ENCODE measurements around the gene NPY4R2. TPM values are rescaled to one million over a fixed set of nuclear protein-coding genes. Genes with fewer than 3 reads are reported as not detected.
"Not testable (repeated sequence)": the region's sequence is repeated elsewhere in the genome, so short reads cannot be mapped to it uniquely, and the experiment has no call there.

Gene NPY4R2
- total RNA-seq, 1 donor, result not detected

GRCh38 chr10:47959677-47960076 lies 41.2 kb downstream of the NPY4R2 start:
- H3K4me3 ChIP-seq (ENCODE audit: low read length); H3K4me1 ChIP-seq (ENCODE audit: insufficient read depth, low read length); H3K9me3 ChIP-seq (ENCODE audit: low read depth, low read length); H3K27me3 ChIP-seq (ENCODE audit: insufficient read depth, low read length): not testable (repeated sequence)

DNA sequence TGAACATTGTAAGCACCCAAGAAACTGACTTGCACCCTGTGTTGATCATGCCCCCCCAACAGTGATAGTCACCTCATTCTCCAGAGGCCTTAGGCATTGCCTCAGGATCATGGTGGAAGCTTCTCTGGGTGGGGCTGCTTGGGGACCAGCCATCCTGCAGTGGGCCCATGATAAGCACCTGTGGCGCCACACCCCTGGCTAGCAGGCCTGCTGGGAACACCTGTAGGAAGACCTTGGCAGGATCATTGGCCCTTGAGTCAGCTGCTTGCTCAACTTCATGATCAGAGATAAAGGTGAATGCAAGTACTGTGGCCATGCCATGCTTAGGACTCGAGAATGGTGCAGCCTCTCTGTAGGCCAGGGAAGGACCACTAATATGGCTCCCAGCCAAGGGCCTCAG lies 42.2 kb downstream of the NPY4R2 start:
- H3K4me1 ChIP-seq (ENCODE audit: insufficient read depth, low read length), result not testable (repeated sequence)

DNA sequence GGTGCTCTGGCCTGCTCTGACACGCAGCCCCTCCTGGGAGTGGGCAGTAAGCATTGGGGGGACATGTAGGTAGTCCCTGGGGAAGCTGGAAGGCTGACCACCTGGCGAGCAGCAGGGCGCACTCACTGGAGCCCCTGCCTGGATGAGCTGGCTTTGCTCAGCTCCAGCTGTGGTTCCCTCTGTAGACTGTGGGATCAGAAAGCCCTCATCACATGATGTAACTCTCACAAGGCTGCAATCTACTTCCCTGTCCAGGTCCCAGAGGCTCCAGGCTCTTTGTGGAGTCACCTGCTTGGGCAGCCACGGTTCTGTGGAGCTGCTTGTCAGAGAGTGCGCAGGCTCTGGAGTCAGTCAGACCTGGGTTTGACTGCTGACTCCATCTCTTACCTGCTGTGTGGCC lies 44.3 kb downstream of the NPY4R2 start:
- not testable (repeated sequence) for H3K4me3 ChIP-seq (ENCODE audit: low read length); H3K27me3 ChIP-seq (ENCODE audit: insufficient read depth, low read length); H3K9me3 ChIP-seq (ENCODE audit: low read depth, low read length); H3K4me1 ChIP-seq (ENCODE audit: insufficient read depth, low read length)

More for the DNA sequence above, 42.2 kb downstream of the NPY4R2 start:
- H3K9me3 ChIP-seq (ENCODE audit: low read depth, low read length); H3K4me3 ChIP-seq (ENCODE audit: low read length); H3K27me3 ChIP-seq (ENCODE audit: insufficient read depth, low read length): not testable (repeated sequence)

DNA sequence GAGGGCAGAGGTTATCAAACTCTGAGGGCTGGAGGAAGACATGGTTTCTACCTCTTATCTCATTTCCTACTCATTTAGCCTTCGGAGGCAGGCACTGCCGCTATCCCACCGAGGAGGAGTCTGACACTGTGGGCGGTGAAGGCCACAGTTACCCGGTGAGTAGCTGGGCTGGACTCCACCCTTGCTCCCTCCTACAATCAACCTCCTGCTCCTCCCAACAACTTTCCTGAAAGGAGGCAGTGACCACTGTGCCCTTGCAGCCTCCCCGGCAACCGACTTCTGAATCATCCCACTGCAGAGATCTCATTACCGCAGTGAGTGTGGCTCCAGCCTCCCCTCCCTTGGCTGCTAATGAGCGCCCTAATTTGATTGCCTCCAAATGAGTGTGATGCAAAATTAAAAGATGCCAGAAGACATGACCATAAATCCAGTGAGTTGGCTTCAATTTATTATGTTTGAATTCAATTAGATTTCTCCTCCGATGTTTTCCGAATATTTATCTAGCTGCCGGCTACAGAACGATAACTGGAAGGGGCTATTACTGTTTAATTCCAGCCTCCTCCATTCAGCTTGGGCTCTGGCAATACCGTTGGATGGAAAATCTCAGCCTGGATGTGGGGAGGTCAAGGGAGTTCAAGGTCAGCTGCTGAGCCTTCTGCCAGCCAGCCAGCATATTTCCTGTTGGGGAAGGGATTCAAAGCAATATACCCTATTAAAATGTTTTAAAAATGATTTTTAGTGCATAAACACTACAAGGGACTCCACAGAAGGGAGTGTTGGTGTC lies 46.0 kb downstream of the NPY4R2 start:
- not testable (repeated sequence) for H3K4me3 ChIP-seq (ENCODE audit: low read length); H3K9me3 ChIP-seq (ENCODE audit: low read depth, low read length); H3K4me1 ChIP-seq (ENCODE audit: insufficient read depth, low read length)

DNA sequence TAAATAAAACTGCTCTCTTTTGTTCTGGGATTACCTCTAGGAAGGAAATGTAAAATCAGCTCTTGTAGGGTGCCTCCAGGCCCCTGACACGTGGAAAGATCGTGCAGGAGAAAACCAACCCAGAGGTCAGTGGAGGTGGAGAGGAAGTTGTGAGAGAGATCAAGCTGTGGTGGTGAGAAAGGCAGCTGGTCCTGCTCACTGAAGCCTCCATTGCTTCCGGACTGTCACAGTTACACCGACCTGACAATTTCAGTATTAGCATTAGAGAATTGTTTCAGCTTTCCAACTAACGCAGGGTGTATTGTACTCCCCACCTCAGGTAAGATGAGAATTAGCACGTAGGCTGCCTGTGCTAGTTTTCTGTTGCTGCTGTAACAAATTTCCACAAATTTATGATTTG lies 50.5 kb downstream of the NPY4R2 start:
- not testable (repeated sequence) for H3K4me3 ChIP-seq (ENCODE audit: low read length)

More for the DNA sequence above, 46.0 kb downstream of the NPY4R2 start:
- H3K27me3 ChIP-seq (ENCODE audit: insufficient read depth, low read length), result not testable (repeated sequence)

GRCh38 chr10:47970047-47970446 lies 51.6 kb downstream of the NPY4R2 start:
- H3K9me3 ChIP-seq (ENCODE audit: low read depth, low read length); H3K27me3 ChIP-seq (ENCODE audit: insufficient read depth, low read length); H3K4me1 ChIP-seq (ENCODE audit: insufficient read depth, low read length); H3K4me3 ChIP-seq (ENCODE audit: low read length): not testable (repeated sequence)

More for the DNA sequence above, 50.5 kb downstream of the NPY4R2 start:
- H3K27me3 ChIP-seq (ENCODE audit: insufficient read depth, low read length); H3K9me3 ChIP-seq (ENCODE audit: low read depth, low read length); H3K4me1 ChIP-seq (ENCODE audit: insufficient read depth, low read length): not testable (repeated sequence)

DNA sequence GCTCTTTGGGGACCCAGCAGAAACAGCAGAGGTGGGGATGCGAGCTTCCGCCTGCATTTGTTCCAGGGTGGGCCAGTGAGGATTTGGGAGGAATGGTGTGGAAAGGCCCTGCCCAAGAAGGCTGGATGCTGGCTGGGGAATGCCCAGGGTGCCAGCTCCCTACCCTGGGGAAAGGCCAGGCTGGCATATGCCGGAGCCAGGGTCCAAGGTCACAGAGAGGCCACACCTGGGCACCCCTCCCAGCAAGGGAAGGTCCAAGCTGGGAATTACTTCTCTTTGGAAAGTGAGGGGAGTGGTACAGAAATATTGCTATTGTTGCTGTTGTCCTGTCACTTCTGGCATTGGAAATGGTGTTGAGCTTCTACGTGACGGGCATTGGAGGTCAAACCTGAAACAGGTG lies 53.1 kb downstream of the NPY4R2 start:
- not testable (repeated sequence) for H3K4me1 ChIP-seq (ENCODE audit: insufficient read depth, low read length); H3K9me3 ChIP-seq (ENCODE audit: low read depth, low read length); H3K27me3 ChIP-seq (ENCODE audit: insufficient read depth, low read length); H3K4me3 ChIP-seq (ENCODE audit: low read length)

- H3K4me1 ChIP-seq (ENCODE audit: insufficient read depth, low read length); H3K9me3 ChIP-seq (ENCODE audit: low read depth, low read length); H3K4me3 ChIP-seq (ENCODE audit: low read length); H3K27me3 ChIP-seq (ENCODE audit: insufficient read depth, low read length): not testable (repeated sequence)
These were observed 53.6 kb downstream of the NPY4R2 start for GRCh38 chr10:47972077-47972476.

Other genes with a start within 250 kb of the NPY4R2 start
- gene SYT15B, start 155.1 kb upstream of the NPY4R2 start, total RNA-seq, result 0.10 TPM
- not detected for gene FAM25C, start 81.1 kb downstream of the NPY4R2 start, total RNA-seq

All from mononuclear cell (primary cell).